K562 (cell line): ENCODE results near the gene SERPINA1. TPM values are rescaled to one million over a fixed set of nuclear protein-coding genes. Genes with fewer than 3 reads are reported as not detected.

Source experiments
- ATAC-seq: fragments of 200-7000 bp; cut with Tn5 transposase; 3 replicates; pipeline ENCODE4 v1.9.1; 2020; ENCODE audit warnings: moderate library complexity
- Bru-seq: library from RNA; stranded (reverse); fragments of 400-500 nt; gene quantifications from one replicate; lab custom pipeline; 2021; lab: Mats Ljungman, UMichigan
- BruChase-seq, 2 experiments: library from RNA; stranded (reverse); fragments of 400-500 nt; gene quantifications; one replicate each; lab custom pipeline; 2021; lab: Mats Ljungman, UMichigan
- BruUV-seq: library from RNA; stranded (reverse); fragments of 400-500 nt; replicated peaks from 2 replicates; lab custom pipeline; 2021; lab: Mats Ljungman, UMichigan
- CTCF ChIA-PET: fragments of 300-600 bp; formaldehyde crosslinking; extraction: SDS; loops from one replicate; lab custom pipeline; 2021; ENCODE audit warnings: low intra/inter-chr PET ratio; lab: Yijun Ruan, JAX
- POLR2A ChIA-PET: fragments of 300-600, 350-650 bp; sonication (Branson Sonifier 250); formaldehyde crosslinking; extraction: SDS; loops from one replicate; lab custom pipeline; 2021; ENCODE audit warnings: antibody characterized with exemption, inconsistent platforms; lab: Yijun Ruan, JAX
- DNase-seq, 4 experiments: peaks; one replicate each; pipeline versions ENCODE4 v3.0.0 to v3.0.0-alpha.2; 2011 to 2018; ENCODE audit warnings: low spot score in 3 of 4, mixed read lengths in 3 of 4; ENCODE audit errors: extremely low read depth in 1 of 4
- FAIRE-seq: peaks from 2 replicates; lab custom pipeline; 2011; peaks lifted over from hg19 to GRCh38; lab: Jason Lieb, UNC
- H2AFZ ChIP-seq: 2 replicates; pipeline ENCODE4 v1.6.0; 2011; ENCODE audit warnings: low read depth, low read length, control low read depth, inconsistent platforms
- H3K27ac ChIP-seq: fragments of 200-600 bp; 3 replicates; pipeline ENCODE4 v1.8.0; 2011; ENCODE audit warnings: low read depth, mild to moderate bottlenecking, control low read depth, inconsistent platforms, low read length, moderate library complexity, mixed read lengths; ENCODE audit errors: extremely low read depth
- H3K27me3 ChIP-seq, 2 experiments: fragments of 300-600 bp in 1 of 2; 2 replicates in 1 of 2; 3 replicates in 1 of 2; pipeline versions ENCODE4 v1.6.0 to v1.8.0; 2011; ENCODE audit warnings: inconsistent platforms in 2 of 2, low read length in 2 of 2, mild to moderate bottlenecking in 1 of 2, mixed read lengths in 1 of 2, moderate library complexity in 1 of 2; ENCODE audit not compliant: control insufficient read depth in 2 of 2, insufficient read depth in 2 of 2
- H3K36me3 ChIP-seq: fragments of 300-600 bp; 3 replicates; pipeline ENCODE4 v1.8.0; 2011; ENCODE audit warnings: mild to moderate bottlenecking, low read length, inconsistent platforms; ENCODE audit not compliant: control insufficient read depth, insufficient read depth
- H3K4me1 ChIP-seq, 2 experiments: fragments of 200-600 bp in 1 of 2; replicated peaks in 1 of 2; 2 replicates in 1 of 2; 3 replicates in 1 of 2; pipeline versions ENCODE4 v1.5.1 to v1.8.0; 2011; ENCODE audit warnings: inconsistent platforms in 2 of 2, low read length in 2 of 2, mild to moderate bottlenecking in 1 of 2, mixed read lengths in 1 of 2, moderate library complexity in 1 of 2; ENCODE audit not compliant: control insufficient read depth in 2 of 2, insufficient read depth in 2 of 2
- H3K4me2 ChIP-seq: 2 replicates; pipeline ENCODE4 v1.6.1; 2011; ENCODE audit warnings: low read length, control low read depth, inconsistent platforms, mixed read lengths; ENCODE audit not compliant: insufficient read depth
- H3K4me3 ChIP-seq: fragments of 200-600 bp; sonication (generic), shearing (Covaris generic); 2 replicates; pipeline ENCODE4 v1.5.1; 2016; ENCODE audit warnings: control low read depth, inconsistent platforms
- H3K79me2 ChIP-seq: fragments of 200-600 bp; 3 replicates; pipeline ENCODE4 v1.8.0; 2011; ENCODE audit warnings: low read length, inconsistent platforms; ENCODE audit not compliant: control insufficient read depth, insufficient read depth
- H3K9ac ChIP-seq, 2 experiments: 2 replicates each; pipeline versions ENCODE4 v1.6.0 to v1.6.1; 2011; ENCODE audit warnings: low read depth in 2 of 2, low read length in 2 of 2, control low read depth in 1 of 2, inconsistent platforms in 1 of 2, mild to moderate bottlenecking in 1 of 2, mixed read lengths in 1 of 2; ENCODE audit not compliant: insufficient read depth in 1 of 2
- H3K9me1 ChIP-seq: one replicate; pipeline ENCODE4 v1.6.0; 2011; ENCODE audit warnings: inconsistent platforms, mild to moderate bottlenecking, low read length, moderate library complexity; ENCODE audit not compliant: control insufficient read depth, insufficient read depth
- H3K9me3 ChIP-seq: replicated peaks from 2 replicates; pipeline ENCODE4 v1.5.1; 2011; ENCODE audit warnings: low read depth, low read length, inconsistent platforms; ENCODE audit not compliant: control insufficient read depth, insufficient read depth
- H4K20me1 ChIP-seq: replicated peaks from 2 replicates; pipeline ENCODE4 v1.6.1; 2011; ENCODE audit warnings: low read length, inconsistent platforms, mixed read lengths; ENCODE audit not compliant: control insufficient read depth, insufficient read depth
- RUNX1 ChIP-seq: sonication (generic); IDR thresholded peaks from 2 replicates; pipeline ENCODE4 v1.6.1; 2016; ENCODE audit warnings: antibody characterized with exemption, low read depth
- ZFX ChIP-seq: sonication (generic); formaldehyde crosslinking; IDR thresholded peaks from 2 replicates; pipeline ENCODE4 v1.8.0; 2022; ENCODE audit warnings: mild to moderate bottlenecking, missing genetic modification reagents, moderate library complexity
- ZNF212 ChIP-seq: fragments of 450-650 bp; formaldehyde crosslinking; IDR thresholded peaks from 2 replicates; pipeline ENCODE4 v1.4.0; 2020; ENCODE audit warnings: mild to moderate bottlenecking
- WGBS: fragments of 100-300 bp; shearing (Covaris generic); methylation state at CpG from one replicate; pipeline ENCODE4 v1.1.6; 2016; ENCODE audit warnings: low coverage, mixed read lengths; ENCODE audit not compliant: insufficient coverage; ENCODE audit errors: missing lambda C conversion rate; 5-methylcytosine and 5-hydroxymethylcytosine counted together
- in situ Hi-C: fragments of 300-500 bp; cut with MboI; formaldehyde crosslinking; loops from 4 replicates; pipeline ENCODE4 v1.15.0; 2018; ENCODE audit warnings: inconsistent platforms, mixed read lengths
- intact Hi-C: fragments of 100-400 bp; cut with micrococcal nuclease; formaldehyde crosslinking; loops from 2 replicates; pipeline ENCODE4 v1.14.2; 2022
- long read RNA-seq, 3 experiments: library from polyadenylated mRNA in 2 of 3; library from RNA in 1 of 3; unstranded in 2 of 3; stranded (forward) in 1 of 3; transcript quantifications; one replicate each; pipeline ENCODE4 v2.0.0, GENCODE V29; 2019 to 2022
- polyA minus RNA-seq, 3 experiments: library from RNA; depleted of rRNA, polyadenylated mRNA; stranded (reverse); fragments of >200 nt; gene quantifications; 2 replicates each; pipeline ENCODE4 v1.2.3, GENCODE V29; 2011
- polyA plus RNA-seq, 8 experiments: library from polyadenylated mRNA; depleted of rRNA in 4 of 8; stranded (reverse) in 5 of 8; unstranded in 3 of 8; fragments of >200 nt; fragmentation: Nextera tagmentation in 2 of 8; fragmentation: Illumina TruSeq in 1 of 8; extraction: Ambion mirVana in 2 of 8; extraction: Trizol in 1 of 8; gene quantifications; 2 replicates each; pipeline versions ENCODE4 v1.2.1 to v1.2.3, GENCODE V29; 2011 to 2014; ENCODE audit warnings: inconsistent platforms in 1 of 8, missing spikeins in 1 of 8
- total RNA-seq, 7 experiments: library from RNA; depleted of rRNA in 6 of 7; stranded (reverse); fragments of >200 nt in 6 of 7; fragmentation: Illumina TruSeq in 2 of 7; extraction: Trizol in 2 of 7; gene quantifications; 2 replicates each; pipeline versions ENCODE4 v1.2.1 to v1.2.3, GENCODE V29; 2011 to 2021; ENCODE audit warnings: low replicate concordance in 1 of 7
- TF ChIP-seq, protein P1 (sequence below), 2 experiments: fragments of 450-650 bp; IDR thresholded peaks; 2 replicates each; pipeline ENCODE4 v1.6.1; 2018; ENCODE audit warnings: mild to moderate bottlenecking in 2 of 2, low read depth in 1 of 2; ENCODE audit not compliant: partially characterized antibody in 2 of 2
- TF ChIP-seq, protein P2 (sequence below): fragments of 450-650 bp; IDR thresholded peaks from 2 replicates; pipeline ENCODE4 v1.6.1; 2017; ENCODE audit warnings: antibody characterized with exemption, mild to moderate bottlenecking

SERPINA1 gene
- total RNA-seq (2011; cell fraction: chromatin; rRNA removed; ENCODE audit: low replicate concordance) = not detected in 2 replicates
- total RNA-seq (2011; cell fraction: nucleolus; rRNA removed) = not detected in 2 replicates
- not detected in 2 replicates for total RNA-seq (2011; cell fraction: nucleoplasm; rRNA removed)
- not detected in 2 replicates for total RNA-seq (2014; rRNA removed)
- total RNA-seq (2014; rRNA removed; fragmentation: Illumina TruSeq; extraction: Trizol) = not detected in 2 replicates
- total RNA-seq (2015; rRNA removed; fragmentation: Illumina TruSeq; extraction: Trizol) = not detected in 2 replicates
- total RNA-seq (2021) = 4.1 and 6.0 TPM in 2 replicates
- not detected in 2 replicates for polyA plus RNA-seq (2011; rRNA removed)
- polyA plus RNA-seq (2011; cell fraction: cytosol; rRNA removed) = not detected in 2 replicates
- not detected in 2 replicates for polyA plus RNA-seq (2011; cell fraction: nucleus; rRNA removed)
- 0.08 TPM in 1 of 2 replicates, not detected in the other for polyA plus RNA-seq (2012)
- not detected in 2 replicates for polyA plus RNA-seq (2014; fragmentation: Illumina TruSeq; extraction: Trizol)
- polyA plus RNA-seq (2014; fragmentation: Nextera tagmentation; extraction: Ambion mirVana) = not detected
- polyA plus RNA-seq (2014; rRNA removed) = not detected in 2 replicates
- 0.36 TPM in 1 of 2 replicates, not detected in the other for polyA minus RNA-seq (2011; rRNA and poly(A)+ RNA removed)
- 16.9 TPM in 1 of 2 replicates, not detected in the other for polyA minus RNA-seq (2011; cell fraction: cytosol; rRNA and poly(A)+ RNA removed)
- polyA minus RNA-seq (2011; cell fraction: nucleus; rRNA and poly(A)+ RNA removed) = not detected in 2 replicates
- not detected for Bru-seq, nascent RNA
- not detected for BruChase-seq, experiment 1, labeled RNA remaining after a 2-hour chase
- BruChase-seq, experiment 2, labeled RNA remaining after a 6-hour chase = not detected
- long read RNA-seq, experiment 1 = 0 reads
- long read RNA-seq, experiment 2 = 0 reads
- long read RNA-seq, experiment 3 = 0 reads

GRCh38 chr14:94388384-94389103 is at the start of gene SERPINA1:
Gene SERPINA1 (minus strand): TSS chr14:94388602. CDS start chr14:94383237, 5,365 bp downstream.
- no peak for FAIRE-seq
- in situ Hi-C loops = no loop called here
- H3K4me2 ChIP-seq = no peak within 1 kb of the TSS
- no peaks in the 10 kb centered on the region for H4K20me1 ChIP-seq
- ChIA-PET POLR2A (no interaction called here), CTCF (no interaction called here)
- no peaks in the 10 kb centered on the region for H3K36me3 ChIP-seq
- peak; percentile 52; the same call in 2 of the 3 replicates for ATAC-seq
- intact Hi-C loops = no loop called here
- H2AFZ ChIP-seq = no peak within 1 kb of the TSS
- WGBS = 2% methylated on average over 12 of the region's 18 CpGs
- no peaks in the 10 kb centered on the region for H3K9me3 ChIP-seq
- no peaks in the 10 kb centered on the region for H3K79me2 ChIP-seq
- no peak within 1 kb of the TSS for H3K27ac ChIP-seq
- no peaks in the 10 kb centered on the region; a peak in 1 of 5 replicates for H3K27me3 ChIP-seq
- H3K4me3 ChIP-seq = no peak within 1 kb of the TSS
- BruUV-seq = no TSS peak
- H3K4me1 ChIP-seq = no peaks in the 10 kb centered on the region
- H3K9ac ChIP-seq = no peak within 1 kb of the TSS
- no peaks in the 10 kb centered on the region for H3K9me1 ChIP-seq
- DNase-seq = no peak
- TF ChIP-seq ZFX (CRISPR knock-in tag) (no peak), ZNF212 (CRISPR knock-in tag) (no peak), RUNX1 (no peak)
- TF ChIP-seq, protein P1, sequence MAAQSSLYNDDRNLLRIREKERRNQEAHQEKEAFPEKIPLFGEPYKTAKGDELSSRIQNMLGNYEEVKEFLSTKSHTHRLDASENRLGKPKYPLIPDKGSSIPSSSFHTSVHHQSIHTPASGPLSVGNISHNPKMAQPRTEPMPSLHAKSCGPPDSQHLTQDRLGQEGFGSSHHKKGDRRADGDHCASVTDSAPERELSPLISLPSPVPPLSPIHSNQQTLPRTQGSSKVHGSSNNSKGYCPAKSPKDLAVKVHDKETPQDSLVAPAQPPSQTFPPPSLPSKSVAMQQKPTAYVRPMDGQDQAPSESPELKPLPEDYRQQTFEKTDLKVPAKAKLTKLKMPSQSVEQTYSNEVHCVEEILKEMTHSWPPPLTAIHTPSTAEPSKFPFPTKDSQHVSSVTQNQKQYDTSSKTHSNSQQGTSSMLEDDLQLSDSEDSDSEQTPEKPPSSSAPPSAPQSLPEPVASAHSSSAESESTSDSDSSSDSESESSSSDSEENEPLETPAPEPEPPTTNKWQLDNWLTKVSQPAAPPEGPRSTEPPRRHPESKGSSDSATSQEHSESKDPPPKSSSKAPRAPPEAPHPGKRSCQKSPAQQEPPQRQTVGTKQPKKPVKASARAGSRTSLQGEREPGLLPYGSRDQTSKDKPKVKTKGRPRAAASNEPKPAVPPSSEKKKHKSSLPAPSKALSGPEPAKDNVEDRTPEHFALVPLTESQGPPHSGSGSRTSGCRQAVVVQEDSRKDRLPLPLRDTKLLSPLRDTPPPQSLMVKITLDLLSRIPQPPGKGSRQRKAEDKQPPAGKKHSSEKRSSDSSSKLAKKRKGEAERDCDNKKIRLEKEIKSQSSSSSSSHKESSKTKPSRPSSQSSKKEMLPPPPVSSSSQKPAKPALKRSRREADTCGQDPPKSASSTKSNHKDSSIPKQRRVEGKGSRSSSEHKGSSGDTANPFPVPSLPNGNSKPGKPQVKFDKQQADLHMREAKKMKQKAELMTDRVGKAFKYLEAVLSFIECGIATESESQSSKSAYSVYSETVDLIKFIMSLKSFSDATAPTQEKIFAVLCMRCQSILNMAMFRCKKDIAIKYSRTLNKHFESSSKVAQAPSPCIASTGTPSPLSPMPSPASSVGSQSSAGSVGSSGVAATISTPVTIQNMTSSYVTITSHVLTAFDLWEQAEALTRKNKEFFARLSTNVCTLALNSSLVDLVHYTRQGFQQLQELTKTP (IDR thresholded peaks at IDR 0.05; ENCODE audit: low read depth in 1 of 2, partially characterized antibody in 2 of 2) = no peak
- TF ChIP-seq, protein P2, sequence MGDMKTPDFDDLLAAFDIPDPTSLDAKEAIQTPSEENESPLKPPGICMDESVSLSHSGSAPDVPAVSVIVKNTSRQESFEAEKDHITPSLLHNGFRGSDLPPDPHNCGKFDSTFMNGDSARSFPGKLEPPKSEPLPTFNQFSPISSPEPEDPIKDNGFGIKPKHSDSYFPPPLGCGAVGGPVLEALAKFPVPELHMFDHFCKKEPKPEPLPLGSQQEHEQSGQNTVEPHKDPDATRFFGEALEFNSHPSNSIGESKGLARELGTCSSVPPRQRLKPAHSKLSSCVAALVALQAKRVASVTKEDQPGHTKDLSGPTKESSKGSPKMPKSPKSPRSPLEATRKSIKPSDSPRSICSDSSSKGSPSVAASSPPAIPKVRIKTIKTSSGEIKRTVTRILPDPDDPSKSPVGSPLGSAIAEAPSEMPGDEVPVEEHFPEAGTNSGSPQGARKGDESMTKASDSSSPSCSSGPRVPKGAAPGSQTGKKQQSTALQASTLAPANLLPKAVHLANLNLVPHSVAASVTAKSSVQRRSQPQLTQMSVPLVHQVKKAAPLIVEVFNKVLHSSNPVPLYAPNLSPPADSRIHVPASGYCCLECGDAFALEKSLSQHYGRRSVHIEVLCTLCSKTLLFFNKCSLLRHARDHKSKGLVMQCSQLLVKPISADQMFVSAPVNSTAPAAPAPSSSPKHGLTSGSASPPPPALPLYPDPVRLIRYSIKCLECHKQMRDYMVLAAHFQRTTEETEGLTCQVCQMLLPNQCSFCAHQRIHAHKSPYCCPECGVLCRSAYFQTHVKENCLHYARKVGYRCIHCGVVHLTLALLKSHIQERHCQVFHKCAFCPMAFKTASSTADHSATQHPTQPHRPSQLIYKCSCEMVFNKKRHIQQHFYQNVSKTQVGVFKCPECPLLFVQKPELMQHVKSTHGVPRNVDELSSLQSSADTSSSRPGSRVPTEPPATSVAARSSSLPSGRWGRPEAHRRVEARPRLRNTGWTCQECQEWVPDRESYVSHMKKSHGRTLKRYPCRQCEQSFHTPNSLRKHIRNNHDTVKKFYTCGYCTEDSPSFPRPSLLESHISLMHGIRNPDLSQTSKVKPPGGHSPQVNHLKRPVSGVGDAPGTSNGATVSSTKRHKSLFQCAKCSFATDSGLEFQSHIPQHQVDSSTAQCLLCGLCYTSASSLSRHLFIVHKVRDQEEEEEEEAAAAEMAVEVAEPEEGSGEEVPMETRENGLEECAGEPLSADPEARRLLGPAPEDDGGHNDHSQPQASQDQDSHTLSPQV = no peak
